ENCODE results near the gene SGTA. TPM values are rescaled to one million over a fixed set of nuclear protein-coding genes. Genes with fewer than 3 reads are reported as not detected.

Gene SGTA
- total RNA-seq, 1 donor from 2014 or later = 77.5 TPM

- H3K9me3 Mint-ChIP-seq (ENCODE audit: low read depth) = no peaks in the 10 kb centered on the region
- no peak for DNase-seq (ENCODE audit: low spot score, unreplicated experiment)
- no peaks in the 10 kb centered on the region for H3K36me3 Mint-ChIP-seq (ENCODE audit: insufficient read depth)
- peaks cover 26% of the 10 kb centered on the region for H3K4me1 Mint-ChIP-seq (ENCODE audit: low read depth)
- H3K4me3 Mint-ChIP-seq (ENCODE audit: low read depth) = peak overlapping the region; percentile 93
- no peaks in the 10 kb centered on the region for H3K27me3 Mint-ChIP-seq
- no peak for TF ChIP-seq CTCF (IDR thresholded peaks at IDR 0.05; ENCODE audit: unreplicated experiment)
- peak overlapping the region; percentile 99 for H3K27ac Mint-ChIP-seq
Measured at GRCh38 chr19:2783781-2784145, 690 bp upstream of the SGTA start.

- H3K4me1 Mint-ChIP-seq (ENCODE audit: low read depth) = peaks cover 26% of the 10 kb centered on the region
- no peaks in the 10 kb centered on the region for H3K27me3 Mint-ChIP-seq
- no peaks in the 10 kb centered on the region for H3K36me3 Mint-ChIP-seq (ENCODE audit: insufficient read depth)
- no peak for DNase-seq (ENCODE audit: low spot score, unreplicated experiment)
- peak overlapping the region; percentile 93 for H3K4me3 Mint-ChIP-seq (ENCODE audit: low read depth)
- no peaks in the 10 kb centered on the region for H3K9me3 Mint-ChIP-seq (ENCODE audit: low read depth)
- peak overlapping the region; percentile 99 for H3K27ac Mint-ChIP-seq
- no peak for TF ChIP-seq CTCF (IDR thresholded peaks at IDR 0.05; ENCODE audit: unreplicated experiment)
Measured at GRCh38 chr19:2782329-2782935, 641 bp downstream of the SGTA start.

GRCh38 chr19:2780284-2780683 is 2.8 kb downstream of the SGTA start:
- Mint-ChIP-seq H3K4me1 (ENCODE audit: low read depth) (peaks cover 18% of the 10 kb centered on the region), H3K4me3 (ENCODE audit: low read depth) (no peak overlapping the region), H3K9me3 (ENCODE audit: low read depth) (no peaks in the 10 kb centered on the region), H3K27me3 (no peaks in the 10 kb centered on the region), H3K27ac (peak overlapping the region; percentile 17), H3K36me3 (ENCODE audit: insufficient read depth) (peaks cover 4% of the 10 kb centered on the region)
- no peak for DNase-seq (ENCODE audit: low spot score, unreplicated experiment)
- no peak for TF ChIP-seq CTCF (IDR thresholded peaks at IDR 0.05; ENCODE audit: unreplicated experiment)

GRCh38 chr19:2779121-2779740 is 3.8 kb downstream of the SGTA start:
- peaks cover 7% of the 10 kb centered on the region for H3K36me3 Mint-ChIP-seq (ENCODE audit: insufficient read depth)
- peaks cover 18% of the 10 kb centered on the region for H3K4me1 Mint-ChIP-seq (ENCODE audit: low read depth)
- no peak for TF ChIP-seq CTCF (IDR thresholded peaks at IDR 0.05; ENCODE audit: unreplicated experiment)
- no peak overlapping the region for H3K27ac Mint-ChIP-seq
- no peaks in the 10 kb centered on the region for H3K9me3 Mint-ChIP-seq (ENCODE audit: low read depth)
- H3K27me3 Mint-ChIP-seq = no peaks in the 10 kb centered on the region
- H3K4me3 Mint-ChIP-seq (ENCODE audit: low read depth) = no peak overlapping the region
- no peak for DNase-seq (ENCODE audit: low spot score, unreplicated experiment)

- no peak for TF ChIP-seq CTCF (IDR thresholded peaks at IDR 0.05; ENCODE audit: unreplicated experiment)
- H3K27ac Mint-ChIP-seq = no peak overlapping the region
- H3K27me3 Mint-ChIP-seq = no peaks in the 10 kb centered on the region
- DNase-seq (ENCODE audit: low spot score, unreplicated experiment) = no peak
- no peak overlapping the region for H3K4me3 Mint-ChIP-seq (ENCODE audit: low read depth)
- H3K36me3 Mint-ChIP-seq (ENCODE audit: insufficient read depth) = peaks cover 7% of the 10 kb centered on the region
- H3K9me3 Mint-ChIP-seq (ENCODE audit: low read depth) = no peaks in the 10 kb centered on the region
- peaks cover 15% of the 10 kb centered on the region for H3K4me1 Mint-ChIP-seq (ENCODE audit: low read depth)
Measured at GRCh38 chr19:2777952-2778683, 5.0 kb downstream of the SGTA start.

Measured in progenitor cell of endocrine pancreas (in vitro differentiated cells).